H1 (cell line): ENCODE data around the gene EMC6. TPM values are rescaled to one million over a fixed set of nuclear protein-coding genes. Genes with fewer than 3 reads are reported as not detected.

Source experiments
- CTCF ChIA-PET: fragments of 300-600 bp; sonication (Branson Sonifier 250); formaldehyde crosslinking; loops from one replicate; lab custom pipeline; 2021; ENCODE audit not compliant: partially characterized antibody; lab: Charles Lee
- POLR2A ChIA-PET: fragments of 300-600 bp; sonication (Branson Sonifier 250); formaldehyde crosslinking; loops from one replicate; lab custom pipeline; 2021; ENCODE audit warnings: inconsistent platforms; ENCODE audit not compliant: partially characterized antibody; lab: Charles Lee
- DNase-seq, 2 experiments: peaks; one replicate each; pipeline versions ENCODE4 v3.0.0 to v3.0.0-alpha.2; 2010 to 2022; ENCODE audit warnings: low spot score in 2 of 2, low read depth in 1 of 2, mixed read lengths in 1 of 2
- FAIRE-seq: peaks from 2 replicates; lab custom pipeline; 2011; peaks lifted over from hg19 to GRCh38; lab: Jason Lieb, UNC
- H2AFZ ChIP-seq: 2 replicates; pipeline ENCODE4 v1.8.1; 2012; ENCODE audit warnings: low read length, inconsistent platforms
- H2AK5ac ChIP-seq: 2 replicates; pipeline ENCODE4 v1.6.1; 2013; ENCODE audit warnings: low read depth, low read length
- H2BK120ac ChIP-seq: replicated peaks from 2 replicates; pipeline ENCODE3; 2013; ENCODE audit warnings: low read depth, low read length, inconsistent platforms
- H2BK12ac ChIP-seq: 2 replicates; pipeline ENCODE4 v1.6.1; 2013; ENCODE audit warnings: low read depth, low read length
- H2BK15ac ChIP-seq: 2 replicates; pipeline ENCODE4 v1.6.1; 2013; ENCODE audit warnings: low read length
- H2BK20ac ChIP-seq: 2 replicates; pipeline ENCODE4 v1.6.1; 2013; ENCODE audit warnings: low read length
- H2BK5ac ChIP-seq: 2 replicates; pipeline ENCODE4 v1.6.1; 2013; ENCODE audit warnings: low read depth, low read length
- H3K14ac ChIP-seq: 2 replicates; pipeline ENCODE4 v1.6.1; 2013; ENCODE audit warnings: inconsistent platforms; ENCODE audit not compliant: insufficient read length
- H3K18ac ChIP-seq: 2 replicates; pipeline ENCODE4 v1.6.1; 2013; ENCODE audit warnings: low read length; ENCODE audit errors: extremely low read depth
- H3K23ac ChIP-seq: 2 replicates; pipeline ENCODE4 v1.6.1; 2013; ENCODE audit warnings: inconsistent platforms; ENCODE audit not compliant: insufficient read length
- H3K23me2 ChIP-seq: 2 replicates; pipeline ENCODE4 v1.6.1; 2013; ENCODE audit warnings: low read depth, low read length
- H3K27ac ChIP-seq: 2 replicates; pipeline ENCODE4 v1.6.1; 2011; ENCODE audit warnings: low read depth, low read length, inconsistent platforms
- H3K27me3 ChIP-seq, 4 experiments: replicated peaks in 1 of 4; 1 replicate in 1 of 4; 2 replicates in 3 of 4; pipeline versions ENCODE4 v1.6.1 to v1.8.1; 2011 to 2013; ENCODE audit warnings: low read length in 3 of 4, mild to moderate bottlenecking in 3 of 4, inconsistent platforms in 2 of 4, mixed read lengths in 2 of 4, moderate library complexity in 1 of 4; ENCODE audit not compliant: control insufficient read depth in 3 of 4, insufficient read depth in 3 of 4; ENCODE audit errors: extremely low read depth in 1 of 4
- H3K36me3 ChIP-seq, 4 experiments: 2 replicates each; pipeline versions ENCODE4 v1.6.1 to v1.8.1; 2011 to 2013; ENCODE audit warnings: mild to moderate bottlenecking in 4 of 4, low read length in 3 of 4, moderate library complexity in 2 of 4, control low read depth in 1 of 4, inconsistent platforms in 1 of 4; ENCODE audit not compliant: insufficient read depth in 4 of 4, control insufficient read depth in 2 of 4
- H3K4ac ChIP-seq: replicated peaks from 2 replicates; pipeline ENCODE3; 2013; ENCODE audit warnings: low read length, low read depth, mixed read lengths, inconsistent platforms; ENCODE audit not compliant: insufficient read length
- H3K4me1 ChIP-seq, 4 experiments: replicated peaks in 1 of 4; 1 replicate in 1 of 4; 2 replicates in 3 of 4; pipeline versions ENCODE4 v1.6.1 to v1.8.1; 2011 to 2013; ENCODE audit warnings: low read length in 3 of 4, inconsistent platforms in 2 of 4, mixed read lengths in 1 of 4; ENCODE audit not compliant: insufficient read depth in 4 of 4, control insufficient read depth in 3 of 4
- H3K4me2 ChIP-seq, 2 experiments: 2 replicates each; pipeline versions ENCODE4 v1.6.1 to v1.8.1; 2011 to 2013; ENCODE audit warnings: low read depth in 2 of 2, low read length in 2 of 2, control low read depth in 1 of 2, inconsistent platforms in 1 of 2, mild to moderate bottlenecking in 1 of 2; ENCODE audit not compliant: insufficient read depth in 1 of 2
- H3K4me3 ChIP-seq, 4 experiments: fragments of 200-600, 300-600 bp in 1 of 4; sonication (generic), shearing (Covaris generic), sonication (Bioruptor Twin) in 1 of 4; 2 replicates each; pipeline versions ENCODE4 v1.5.1 to v1.8.1; 2011 to 2016; ENCODE audit warnings: low read length in 4 of 4, low read depth in 3 of 4, control low read depth in 2 of 4, inconsistent platforms in 2 of 4, mild to moderate bottlenecking in 2 of 4, mixed read lengths in 1 of 4, moderate library complexity in 1 of 4; ENCODE audit not compliant: insufficient read depth in 2 of 4; ENCODE audit errors: extremely low read depth in 1 of 4
- H3K56ac ChIP-seq: replicated peaks from 2 replicates; pipeline ENCODE3; 2013; ENCODE audit warnings: low read depth, mild to moderate bottlenecking, mixed read lengths, low read length, inconsistent platforms; ENCODE audit not compliant: insufficient read length
- H3K79me1 ChIP-seq: 2 replicates; pipeline ENCODE4 v1.6.1; 2013; ENCODE audit warnings: low read depth, low read length, control low read depth
- H3K79me2 ChIP-seq, 2 experiments: 2 replicates each; pipeline versions ENCODE4 v1.6.1 to v1.8.1; 2012 to 2013; ENCODE audit warnings: low read length in 2 of 2, mild to moderate bottlenecking in 2 of 2, inconsistent platforms in 1 of 2; ENCODE audit not compliant: insufficient read depth in 2 of 2, control insufficient read depth in 1 of 2
- H3K9ac ChIP-seq, 4 experiments: replicated peaks in 1 of 4; 1 replicate in 1 of 4; 2 replicates in 3 of 4; pipeline versions ENCODE4 v1.6.1 to v1.8.1; 2011 to 2013; ENCODE audit warnings: low read depth in 3 of 4, low read length in 3 of 4, control low read depth in 2 of 4, mild to moderate bottlenecking in 2 of 4, moderate library complexity in 2 of 4, inconsistent platforms in 1 of 4; ENCODE audit errors: extremely low read depth in 1 of 4
- H3K9me3 ChIP-seq, 2 experiments: 2 replicates each; pipeline versions ENCODE4 v1.6.1 to v1.8.1; 2012 to 2013; ENCODE audit warnings: mild to moderate bottlenecking in 2 of 2, moderate library complexity in 2 of 2, control low read depth in 1 of 2, inconsistent platforms in 1 of 2, low read depth in 1 of 2, low read length in 1 of 2, mixed read lengths in 1 of 2; ENCODE audit not compliant: insufficient read depth in 2 of 2
- H4K20me1 ChIP-seq, 2 experiments: replicated peaks in 1 of 2; 2 replicates each; pipeline versions ENCODE3 to v1.8.1; 2011 to 2013; ENCODE audit warnings: inconsistent platforms in 2 of 2, low read length in 2 of 2, mild to moderate bottlenecking in 1 of 2; ENCODE audit not compliant: insufficient read depth in 2 of 2, control insufficient read depth in 1 of 2
- H4K5ac ChIP-seq: 2 replicates; pipeline ENCODE4 v1.6.1; 2013; ENCODE audit warnings: low read length, low read depth, mixed read lengths, inconsistent platforms; ENCODE audit not compliant: insufficient read length
- H4K8ac ChIP-seq: 2 replicates; pipeline ENCODE4 v1.8.0; 2013; ENCODE audit warnings: mild to moderate bottlenecking, moderate library complexity, low read length, inconsistent platforms; ENCODE audit not compliant: insufficient read depth; ENCODE audit errors: extremely low read depth
- H4K91ac ChIP-seq: replicated peaks from 2 replicates; pipeline ENCODE3; 2013; ENCODE audit warnings: low read length, mixed read lengths, inconsistent platforms; ENCODE audit not compliant: insufficient read length
- EP300 ChIP-seq, 2 experiments: IDR thresholded peaks; 1 replicate in 1 of 2; 2 replicates in 1 of 2; pipeline ENCODE4 v1.6.1; 2011 to 2012; ENCODE audit warnings: low read depth in 2 of 2, low read length in 2 of 2, mild to moderate bottlenecking in 2 of 2, borderline replicate concordance in 1 of 2, inconsistent platforms in 1 of 2, moderate library complexity in 1 of 2
- KDM1A ChIP-seq: fragments of 200-600, 300-600 bp; sonication (generic); IDR thresholded peaks from 2 replicates; pipeline ENCODE4 v1.7.1; 2016; ENCODE audit warnings: mild to moderate bottlenecking, low read length, borderline replicate concordance
- RAD21 ChIP-seq, 2 experiments: IDR thresholded peaks in 1 of 2; conservative IDR thresholded peaks in 1 of 2; 2 replicates each; pipeline ENCODE4 v1.6.1; 2011; ENCODE audit warnings: low read depth in 2 of 2, low read length in 2 of 2, improper control_type of control experiment in 1 of 2, inconsistent platforms in 1 of 2, mild to moderate bottlenecking in 1 of 2, moderate library complexity in 1 of 2
- ZNF274 ChIP-seq: IDR thresholded peaks from 2 replicates; pipeline ENCODE4 v1.7.0; 2012; ENCODE audit warnings: low read length, borderline replicate concordance; ENCODE audit errors: extremely low read depth
- WGBS, 2 experiments: shearing (Covaris generic) in 1 of 2; methylation state at CpG; one replicate each; pipeline versions ENCODE4 v1.1.6 to v1.1.7; 2013 to 2015; ENCODE audit warnings: low lambda C conversion rate in 2 of 2, mixed read lengths in 2 of 2, inconsistent platforms in 1 of 2, low coverage in 1 of 2, missing lambda C conversion rate in 1 of 2; ENCODE audit not compliant: insufficient replicate concordance in 2 of 2, insufficient coverage in 1 of 2, insufficient read length in 1 of 2; ENCODE audit errors: extremely low coverage in 1 of 2, missing lambda C conversion rate in 1 of 2; 5-methylcytosine and 5-hydroxymethylcytosine counted together
- polyA plus RNA-seq, 7 experiments: library from polyadenylated mRNA; depleted of rRNA in 3 of 7; stranded (reverse) in 5 of 7; unstranded in 2 of 7; fragments of >200 nt in 5 of 7; fragments of 200-250 nt in 2 of 7; gene quantifications; 1 replicate in 5 of 7; 2 replicates in 1 of 7; 4 replicates in 1 of 7; pipeline versions ENCODE4 v1.2.1 to v1.2.3, GENCODE V29; 2011 to 2013; ENCODE audit warnings: missing spikeins in 2 of 7, mixed read lengths in 2 of 7
- total RNA-seq: library from RNA; stranded (reverse); fragmentation: NEBNext Ultra II Directional; extraction: Animal tissue kit (Norgen Biotek cat#: 25700); gene quantifications from 2 replicates; pipeline ENCODE4 v1.2.1, GENCODE V29; 2021
- TF ChIP-seq, protein P1 (sequence below): IDR thresholded peaks from 2 replicates; pipeline ENCODE4 v1.6.1; 2012; ENCODE audit warnings: low read length, inconsistent platforms
- TF ChIP-seq, protein P2 (sequence below), 3 experiments: IDR thresholded peaks; 1 replicate in 2 of 3; 2 replicates in 1 of 3; pipeline versions ENCODE4 v1.5.1 to v1.6.1; 2011; ENCODE audit warnings: low read length in 3 of 3, mild to moderate bottlenecking in 3 of 3, inconsistent platforms in 2 of 3, low read depth in 1 of 3, moderate library complexity in 1 of 3; ENCODE audit not compliant: insufficient read depth in 1 of 3; ENCODE audit errors: control extremely low read depth in 1 of 3

Gene EMC6
- total and polyA plus RNA-seq, 2 of the 8 experiments (the other 6 are each of a cell fraction or from before 2014, with no cell fraction given): 81.5 to 193 TPM

DNA sequence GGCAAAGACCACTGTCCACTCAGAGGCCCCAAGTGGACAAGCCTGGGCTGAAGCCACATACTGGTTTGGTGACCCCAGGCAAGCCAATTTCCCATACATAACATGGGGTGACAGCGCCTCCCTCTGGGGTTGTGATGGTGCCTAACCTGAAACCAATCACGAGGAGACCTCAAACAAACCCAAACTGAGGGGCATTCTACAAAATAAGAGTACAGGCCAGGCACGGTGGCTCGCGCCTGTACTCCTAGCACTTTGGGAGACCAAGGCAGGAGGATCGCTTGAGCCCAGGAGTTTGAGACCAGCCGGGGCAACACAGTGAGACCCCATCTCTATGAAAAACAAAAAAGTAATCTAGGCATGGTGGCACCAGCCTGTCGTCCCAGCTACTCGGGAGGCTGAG is 23.7 kb downstream of the EMC6 start:
- TF ChIP-seq, protein P1, sequence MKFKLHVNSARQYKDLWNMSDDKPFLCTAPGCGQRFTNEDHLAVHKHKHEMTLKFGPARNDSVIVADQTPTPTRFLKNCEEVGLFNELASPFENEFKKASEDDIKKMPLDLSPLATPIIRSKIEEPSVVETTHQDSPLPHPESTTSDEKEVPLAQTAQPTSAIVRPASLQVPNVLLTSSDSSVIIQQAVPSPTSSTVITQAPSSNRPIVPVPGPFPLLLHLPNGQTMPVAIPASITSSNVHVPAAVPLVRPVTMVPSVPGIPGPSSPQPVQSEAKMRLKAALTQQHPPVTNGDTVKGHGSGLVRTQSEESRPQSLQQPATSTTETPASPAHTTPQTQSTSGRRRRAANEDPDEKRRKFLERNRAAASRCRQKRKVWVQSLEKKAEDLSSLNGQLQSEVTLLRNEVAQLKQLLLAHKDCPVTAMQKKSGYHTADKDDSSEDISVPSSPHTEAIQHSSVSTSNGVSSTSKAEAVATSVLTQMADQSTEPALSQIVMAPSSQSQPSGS: no peak
- TF ChIP-seq, protein P2, sequence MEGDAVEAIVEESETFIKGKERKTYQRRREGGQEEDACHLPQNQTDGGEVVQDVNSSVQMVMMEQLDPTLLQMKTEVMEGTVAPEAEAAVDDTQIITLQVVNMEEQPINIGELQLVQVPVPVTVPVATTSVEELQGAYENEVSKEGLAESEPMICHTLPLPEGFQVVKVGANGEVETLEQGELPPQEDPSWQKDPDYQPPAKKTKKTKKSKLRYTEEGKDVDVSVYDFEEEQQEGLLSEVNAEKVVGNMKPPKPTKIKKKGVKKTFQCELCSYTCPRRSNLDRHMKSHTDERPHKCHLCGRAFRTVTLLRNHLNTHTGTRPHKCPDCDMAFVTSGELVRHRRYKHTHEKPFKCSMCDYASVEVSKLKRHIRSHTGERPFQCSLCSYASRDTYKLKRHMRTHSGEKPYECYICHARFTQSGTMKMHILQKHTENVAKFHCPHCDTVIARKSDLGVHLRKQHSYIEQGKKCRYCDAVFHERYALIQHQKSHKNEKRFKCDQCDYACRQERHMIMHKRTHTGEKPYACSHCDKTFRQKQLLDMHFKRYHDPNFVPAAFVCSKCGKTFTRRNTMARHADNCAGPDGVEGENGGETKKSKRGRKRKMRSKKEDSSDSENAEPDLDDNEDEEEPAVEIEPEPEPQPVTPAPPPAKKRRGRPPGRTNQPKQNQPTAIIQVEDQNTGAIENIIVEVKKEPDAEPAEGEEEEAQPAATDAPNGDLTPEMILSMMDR (IDR thresholded peaks at IDR 0.05; ENCODE audit: control extremely low read depth in 1 of 3, insufficient read depth in 1 of 3, low read depth in 1 of 3, low read length in 3 of 3): peak; percentile 51 to 61 (median 60)
- TF ChIP-seq ZNF274 (no peak), RAD21 (IDR thresholded peaks at IDR 0.05 in 1 of 2, conservative IDR thresholded peaks at IDR 0.05 in 1 of 2; ENCODE audit: low read depth in 2 of 2, low read length in 2 of 2) (peak; percentile 46 to 72), EP300 (IDR thresholded peaks at IDR 0.05; ENCODE audit: borderline replicate concordance in 1 of 2, low read depth in 2 of 2, low read length in 2 of 2) (no peak), KDM1A (peak; percentile 70; the same call in 1 of the 2 replicates)
- FAIRE-seq (no peak), DNase-seq (peak in 1 of 2 experiments; percentile 59)
- Histone ChIP-seq H3K56ac (no peak overlapping the region), H2BK15ac (no peak overlapping the region), H4K91ac (no peak overlapping the region), H3K9ac (no peak overlapping the region; a peak in 1 of 7 replicates), H3K27ac (no peak overlapping the region), H2AK5ac (no peak overlapping the region), H2BK120ac (no peak overlapping the region), H3K4me2 (no peak overlapping the region), H4K8ac (no peak overlapping the region), H2BK5ac (no peak overlapping the region), H3K18ac (no peak overlapping the region), H3K4me1 (peaks cover 0 to 14% (median 8%) of the 10 kb centered on the region in 4 experiments; a peak in 5 of 7 replicates), H2AFZ (no peak overlapping the region), H3K9me3 (no peaks in the 10 kb centered on the region), H3K4ac (no peak overlapping the region), H3K79me2 (no peaks in the 10 kb centered on the region), H2BK12ac (no peak overlapping the region), H4K5ac (no peak overlapping the region), H3K23ac (no peak overlapping the region), H3K79me1 (no peaks in the 10 kb centered on the region), H3K4me3 (no peak overlapping the region), H4K20me1 (peaks cover 0 to 8% of the 10 kb centered on the region in 2 experiments), H3K23me2 (peaks cover 9% of the 10 kb centered on the region; the same call in 1 of the 2 replicates), H3K14ac (no peak overlapping the region), H3K36me3 (no peaks in the 10 kb centered on the region), H3K27me3 (peaks cover 0 to 22% (median 13%) of the 10 kb centered on the region in 4 experiments; a peak in 6 of 7 replicates), H2BK20ac (no peak overlapping the region)
- 85% methylated on average over 9 of the region's 9 CpGs; no CpG with 5 or more reads in 1 of the 2 experiments for WGBS, 2 experiments
- CTCF ChIA-PET: interaction anchor here (0.7 to 3.3 kb wide), 14 partner anchors 9 to 97 kb away, joined by 3 to 29 read pairs (median 5); partner anchors contain the start of genes EMC6 and TAX1BP3
- POLR2A ChIA-PET: no interaction called here
